CD8-positive, alpha-beta memory T cell (primary cell): Measurements from ENCODE around the gene PAAF1. TPM values are rescaled to one million over a fixed set of nuclear protein-coding genes. Genes with fewer than 3 reads are reported as not detected.
A peak's percentile ranks its signal among the peaks of the same experiment; 100 is the strongest.

ENCODE experiments used
- CTCF ChIA-PET: fragments of 350-600 bp; sonication (Branson Sonifier 250); formaldehyde crosslinking; loops from one replicate; lab custom pipeline; 2021; ENCODE audit warnings: antibody characterized with exemption; lab: Charles Lee
- POLR2A ChIA-PET: fragments of 350-600 bp; sonication (Branson Sonifier 250); formaldehyde crosslinking; loops from one replicate; lab custom pipeline; 2021; ENCODE audit warnings: antibody characterized with exemption; lab: Charles Lee
- DNase-seq, 5 donors: peaks; one replicate each; pipeline versions ENCODE4 v3.0.0 to v3.0.0-alpha.2; 2020 to 2022; ENCODE audit warnings: mixed read lengths in 1 of 5
- H3K27ac ChIP-seq: one replicate; pipeline ENCODE4 v1.7.0; 2013; ENCODE audit warnings: low read depth, mild to moderate bottlenecking, low read length, moderate library complexity
- H3K27me3 ChIP-seq: 2 replicates; pipeline ENCODE4 v1.7.0; 2013; ENCODE audit warnings: low read length, mild to moderate bottlenecking; ENCODE audit not compliant: insufficient read depth, poor library complexity, severe bottlenecking
- H3K36me3 ChIP-seq: 2 replicates; pipeline ENCODE4 v1.7.0; 2013; ENCODE audit warnings: mild to moderate bottlenecking, low read length, moderate library complexity; ENCODE audit not compliant: insufficient read depth
- H3K4me1 ChIP-seq: 2 replicates; pipeline ENCODE4 v1.7.0; 2013; ENCODE audit warnings: mild to moderate bottlenecking, low read length, moderate library complexity; ENCODE audit not compliant: insufficient read depth
- H3K4me3 ChIP-seq: 2 replicates; pipeline ENCODE4 v1.7.0; 2013; ENCODE audit warnings: mild to moderate bottlenecking, low read length
- H3K9me3 ChIP-seq: 2 replicates; pipeline ENCODE4 v1.7.0; 2013; ENCODE audit warnings: mild to moderate bottlenecking, low read length
- H3K27ac Mint-ChIP-seq, 8 donors: one replicate each; pipeline ENCODE4 v1.8.0; 2020 to 2021; ENCODE audit warnings: mixed read lengths in 8 of 8, mild to moderate bottlenecking in 6 of 8, inconsistent platforms in 3 of 8, moderate library complexity in 3 of 8
- H3K27me3 Mint-ChIP-seq, 2 donors: one replicate each; pipeline ENCODE4 v1.8.0; 2020 to 2021; ENCODE audit warnings: mixed read lengths in 2 of 2, mild to moderate bottlenecking in 1 of 2, moderate library complexity in 1 of 2
- H3K36me3 Mint-ChIP-seq, 3 donors: one replicate each; pipeline ENCODE4 v1.8.0; 2020 to 2021; ENCODE audit warnings: mixed read lengths in 3 of 3, inconsistent platforms in 1 of 3, mild to moderate bottlenecking in 1 of 3
- H3K4me1 Mint-ChIP-seq, 3 donors: one replicate each; pipeline ENCODE4 v1.8.0; 2020 to 2021; ENCODE audit warnings: mixed read lengths in 3 of 3, inconsistent platforms in 1 of 3, mild to moderate bottlenecking in 1 of 3
- H3K4me3 Mint-ChIP-seq, 7 donors: one replicate each; pipeline ENCODE4 v1.8.0; 2020 to 2021; ENCODE audit warnings: mixed read lengths in 7 of 7, mild to moderate bottlenecking in 6 of 7, moderate library complexity in 4 of 7, inconsistent platforms in 2 of 7
- H3K9me3 Mint-ChIP-seq, 5 donors: one replicate each; pipeline ENCODE4 v1.8.0; 2020 to 2022; ENCODE audit warnings: mixed read lengths in 5 of 5, mild to moderate bottlenecking in 3 of 5, moderate library complexity in 2 of 5, inconsistent platforms in 1 of 5
- polyA plus RNA-seq: library from polyadenylated mRNA; unstranded; fragments of 300-500 nt; fragmentation: Illumina TruSeq; gene quantifications from one replicate; pipeline ENCODE4 v1.2.3, GENCODE V29; 2021
- total RNA-seq, 2 experiments: library from RNA; stranded (reverse); gene quantifications; one replicate each; pipeline ENCODE4 v1.2.3, GENCODE V29; 2021

Gene PAAF1
- total and polyA plus RNA-seq, 3 experiments from 2014 or later: 18.9 to 29.5 (median 27.1) TPM

GRCh38 chr11:73977856-73978519 is 101.2 kb downstream of the PAAF1 start:
- peaks cover 75 to 87% (median 79%) of the 10 kb centered on the region in 3 donors for H3K4me1 Mint-ChIP-seq

GRCh38 chr11:73978576-73979086 is 101.8 kb downstream of the PAAF1 start:
- peaks cover 41 to 94% (median 43%) of the 10 kb centered on the region in 3 donors for H3K36me3 Mint-ChIP-seq

More at GRCh38 chr11:73977856-73978519, 101.2 kb downstream of the PAAF1 start:
- H3K9me3 Mint-ChIP-seq: peaks cover 0 to 4% (median 0%) of the 10 kb centered on the region in 5 donors
- peak in 1 of 5 donors; percentile 26 for DNase-seq
- H3K27me3 Mint-ChIP-seq: peaks cover 0 to 3% of the 10 kb centered on the region in 2 donors
- peak overlapping the region; percentile 87 to 100 (median 98) for H3K27ac Mint-ChIP-seq
- Histone ChIP-seq H3K9me3 (no peaks in the 10 kb centered on the region), H3K27me3 (no peaks in the 10 kb centered on the region), H3K36me3 (peaks cover 65% of the 10 kb centered on the region), H3K4me3 (peak overlapping the region; percentile 97), H3K4me1 (peaks cover 83% of the 10 kb centered on the region), H3K27ac (peak overlapping the region; percentile 95)
- H3K36me3 Mint-ChIP-seq: peaks cover 41 to 92% (median 43%) of the 10 kb centered on the region in 3 donors
- ChIA-PET CTCF (interaction anchor here (0.9 to 7.7 kb wide), 3 partner anchors 7 to 157 kb away, joined by 3 to 48 read pairs (median 40); no protein-coding TSS in a partner anchor), POLR2A (interaction anchor here (3.1 to 6.8 kb wide), 2 partner anchors 8 to 27 kb away, joined by 23 to 150 read pairs; no protein-coding TSS in a partner anchor)
- H3K4me3 Mint-ChIP-seq: peak overlapping the region; percentile 50 to 100 (median 99)

GRCh38 chr11:73980001-73980961 is 103.5 kb downstream of the PAAF1 start:
- Mint-ChIP-seq H3K36me3 (peaks cover 30 to 78% (median 38%) of the 10 kb centered on the region in 3 donors), H3K4me1 (peaks cover 64 to 79% (median 70%) of the 10 kb centered on the region in 3 donors), H3K27me3 (peaks cover 0 to 4% of the 10 kb centered on the region in 2 donors), H3K9me3 (peaks cover 0 to 4% (median 0%) of the 10 kb centered on the region in 5 donors), H3K4me3 (peak overlapping the region; percentile 98 to 100 (median 99)), H3K27ac (peak overlapping the region; percentile 94 to 100 (median 99))
- CTCF ChIA-PET: interaction anchor here (0.9 to 7.7 kb wide), 11 partner anchors 9 to 147 kb away, joined by 3 to 48 read pairs (median 4); no protein-coding TSS in a partner anchor
- peak; percentile 57 to 92 (median 88) for DNase-seq
- Histone ChIP-seq H3K4me1 (peaks cover 68% of the 10 kb centered on the region), H3K36me3 (peaks cover 56% of the 10 kb centered on the region), H3K27ac (peak overlapping the region; percentile 95), H3K27me3 (no peaks in the 10 kb centered on the region), H3K4me3 (peak overlapping the region; percentile 97), H3K9me3 (no peaks in the 10 kb centered on the region)
- POLR2A ChIA-PET: interaction anchor here (0.5 to 6.8 kb wide), 15 partner anchors 10 to 1582 kb away, joined by 3 to 150 read pairs (median 5); partner anchors contain the start of genes C2CD3, POLD3, PPME1 and SERPINH1

More at GRCh38 chr11:73978576-73979086, 101.8 kb downstream of the PAAF1 start:
- POLR2A ChIA-PET: interaction anchor here (3.1 to 6.8 kb wide), 3 partner anchors 8 to 26 kb away, joined by 23 to 150 read pairs (median 52); no protein-coding TSS in a partner anchor
- Histone ChIP-seq H3K4me1 (peaks cover 78% of the 10 kb centered on the region), H3K4me3 (peak overlapping the region; percentile 97), H3K27ac (peak overlapping the region; percentile 95), H3K27me3 (no peaks in the 10 kb centered on the region), H3K36me3 (peaks cover 65% of the 10 kb centered on the region), H3K9me3 (no peaks in the 10 kb centered on the region)
- H3K27ac Mint-ChIP-seq: peak overlapping the region; percentile 94 to 100 (median 98)
- peak overlapping the region; percentile 84 to 100 (median 99) for H3K4me3 Mint-ChIP-seq
- DNase-seq: peak in 1 of 5 donors; percentile 3
- CTCF ChIA-PET: interaction anchor here (0.9 to 7.7 kb wide), 6 partner anchors 8 to 157 kb away, joined by 3 to 48 read pairs (median 22); no protein-coding TSS in a partner anchor
- H3K4me1 Mint-ChIP-seq: peaks cover 75 to 85% (median 76%) of the 10 kb centered on the region in 3 donors
- H3K9me3 Mint-ChIP-seq: peaks cover 0 to 4% (median 0%) of the 10 kb centered on the region in 5 donors
- peaks cover 0 to 4% of the 10 kb centered on the region in 2 donors for H3K27me3 Mint-ChIP-seq

Other genes with a start within 250 kb of the PAAF1 start
- gene PLEKHB1, start 230.4 kb upstream of the PAAF1 start, total RNA-seq: 10 to 100 TPM in 1 of 2 experiments, 1 to 10 TPM in 1; 9.1 to 10.3 TPM
- gene PLEKHB1, start 230.4 kb upstream of the PAAF1 start, polyA plus RNA-seq: 70.1 TPM
- gene RAB6A, start 115.9 kb upstream of the PAAF1 start, total RNA-seq: 10 to 100 TPM; 66.9 to 69.9 TPM
- 125 TPM for gene RAB6A, start 115.9 kb upstream of the PAAF1 start, polyA plus RNA-seq
- 10 to 100 TPM; 63.1 to 66.7 TPM for gene MRPL48, start 89.1 kb upstream of the PAAF1 start, total RNA-seq
- gene MRPL48, start 89.1 kb upstream of the PAAF1 start, polyA plus RNA-seq: 56.8 TPM
- 100 to 1,000 TPM; 106 TPM for gene COA4, start 153 bp upstream of the PAAF1 start, total RNA-seq
- 59.8 TPM for gene COA4, start 153 bp upstream of the PAAF1 start, polyA plus RNA-seq
- under 1 TPM; 0.31 to 0.44 TPM for gene DNAJB13, start 74.0 kb downstream of the PAAF1 start, total RNA-seq
- not detected for gene DNAJB13, start 74.0 kb downstream of the PAAF1 start, polyA plus RNA-seq
- gene UCP2, start 105.8 kb downstream of the PAAF1 start, total RNA-seq: 100 to 1,000 TPM; 279 to 295 TPM
- 962 TPM for gene UCP2, start 105.8 kb downstream of the PAAF1 start, polyA plus RNA-seq
- gene UCP3, start 132.1 kb downstream of the PAAF1 start, total RNA-seq: 1 to 10 TPM; 2.8 to 2.9 TPM
- 0.36 TPM for gene UCP3, start 132.1 kb downstream of the PAAF1 start, polyA plus RNA-seq